CD14-positive monocyte (primary cell): ENCODE data around the gene ZFP1. TPM values are rescaled to one million over a fixed set of nuclear protein-coding genes. Genes with fewer than 3 reads are reported as not detected.

Source experiments
- DNase-seq, 3 donors: peaks; one replicate each; pipeline ENCODE4 v3.0.0-alpha.2; 2011 to 2022
- H2AFZ ChIP-seq: 2 replicates; pipeline ENCODE4 v1.6.0; 2012; ENCODE audit warnings: mild to moderate bottlenecking, low read depth, low read length, inconsistent platforms; ENCODE audit not compliant: insufficient read depth, poor library complexity, severe bottlenecking
- H3K27ac ChIP-seq, 2 donors: 1 replicate in 1 of 2; 2 replicates in 1 of 2; pipeline ENCODE4 v1.5.1; 2012 to 2013; ENCODE audit warnings: low read length in 2 of 2, control low read depth in 1 of 2, inconsistent platforms in 1 of 2, low read depth in 1 of 2, mild to moderate bottlenecking in 1 of 2
- H3K27me3 ChIP-seq, 2 donors: one replicate each; pipeline versions ENCODE4 v1.6.0 to v1.6.1; 2011 to 2013; ENCODE audit warnings: low read length in 2 of 2; ENCODE audit not compliant: control insufficient read depth in 2 of 2, insufficient read depth in 2 of 2
- H3K36me3 ChIP-seq, 2 donors: replicated peaks in 1 of 2; 1 replicate in 1 of 2; 2 replicates in 1 of 2; pipeline versions ENCODE4 v1.5.1 to v1.6.1; 2012 to 2013; ENCODE audit warnings: low read length in 2 of 2, control low read depth in 1 of 2, inconsistent platforms in 1 of 2, mild to moderate bottlenecking in 1 of 2; ENCODE audit not compliant: insufficient read depth in 2 of 2, control insufficient read depth in 1 of 2
- H3K4me1 ChIP-seq, 2 donors: 1 replicate in 1 of 2; 2 replicates in 1 of 2; pipeline versions ENCODE4 v1.5.1 to v1.6.1; 2012 to 2013; ENCODE audit warnings: low read length in 2 of 2, control low read depth in 1 of 2, inconsistent platforms in 1 of 2, mild to moderate bottlenecking in 1 of 2, moderate library complexity in 1 of 2; ENCODE audit not compliant: insufficient read depth in 2 of 2, control insufficient read depth in 1 of 2
- H3K4me2 ChIP-seq: replicated peaks from 2 replicates; pipeline ENCODE3; 2012; ENCODE audit warnings: low read length, moderate library complexity, mild to moderate bottlenecking; ENCODE audit not compliant: poor library complexity, severe bottlenecking; ENCODE audit errors: extremely low read depth
- H3K4me3 ChIP-seq, 3 experiments: fragments of 200-600 bp in 1 of 3; sonication (generic) in 1 of 3; replicated peaks in 1 of 3; 1 replicate in 2 of 3; 2 replicates in 1 of 3; pipeline ENCODE4 v1.5.1; 2011 to 2013; ENCODE audit warnings: low read length in 3 of 3, mild to moderate bottlenecking in 3 of 3, control low read depth in 2 of 3, low read depth in 2 of 3, inconsistent platforms in 1 of 3, moderate library complexity in 1 of 3
- H3K79me2 ChIP-seq: 2 replicates; pipeline ENCODE4 v1.6.0; 2012; ENCODE audit warnings: mild to moderate bottlenecking, control low read depth, inconsistent platforms, low read length, moderate library complexity; ENCODE audit not compliant: insufficient read depth
- H3K9ac ChIP-seq: 2 replicates; pipeline ENCODE4 v1.6.0; 2017; ENCODE audit warnings: low read length, mild to moderate bottlenecking; ENCODE audit not compliant: insufficient read depth, poor library complexity, severe bottlenecking
- H3K9me3 ChIP-seq, 2 donors: replicated peaks in 1 of 2; 1 replicate in 1 of 2; 2 replicates in 1 of 2; pipeline versions ENCODE4 v1.5.1 to v1.6.1; 2012 to 2013; ENCODE audit warnings: low read length in 2 of 2, control low read depth in 1 of 2; ENCODE audit not compliant: control insufficient read depth in 1 of 2, insufficient read depth in 1 of 2
- H4K20me1 ChIP-seq: 2 replicates; pipeline ENCODE4 v1.6.0; 2012; ENCODE audit warnings: mild to moderate bottlenecking, low read length, control low read depth, moderate library complexity; ENCODE audit not compliant: insufficient read depth
- H3K27ac Mint-ChIP-seq, 7 donors: one replicate each; pipeline ENCODE4 v1.8.0; 2020; ENCODE audit warnings: mild to moderate bottlenecking in 7 of 7, mixed read lengths in 7 of 7, moderate library complexity in 6 of 7, inconsistent platforms in 2 of 7
- H3K27me3 Mint-ChIP-seq, 3 donors: one replicate each; pipeline ENCODE4 v1.8.0; 2021 to 2022; ENCODE audit warnings: low read depth in 3 of 3, mild to moderate bottlenecking in 3 of 3, mixed read lengths in 3 of 3, moderate library complexity in 3 of 3, inconsistent platforms in 1 of 3
- H3K36me3 Mint-ChIP-seq, 2 donors: one replicate each; pipeline ENCODE4 v1.8.0; 2020; ENCODE audit warnings: mixed read lengths in 2 of 2, inconsistent platforms in 1 of 2, mild to moderate bottlenecking in 1 of 2
- H3K4me1 Mint-ChIP-seq: one replicate; pipeline ENCODE4 v1.8.0; 2020; ENCODE audit warnings: mild to moderate bottlenecking, mixed read lengths
- H3K4me3 Mint-ChIP-seq, 2 donors: one replicate each; pipeline ENCODE4 v1.8.0; 2020; ENCODE audit warnings: mild to moderate bottlenecking in 2 of 2, mixed read lengths in 2 of 2, moderate library complexity in 1 of 2
- H3K9me3 Mint-ChIP-seq, 7 donors: one replicate each; pipeline ENCODE4 v1.8.0; 2020 to 2022; ENCODE audit warnings: mixed read lengths in 7 of 7, mild to moderate bottlenecking in 6 of 7, moderate library complexity in 6 of 7, inconsistent platforms in 2 of 7
- WGBS: methylation state at CpG from one replicate; pipeline ENCODE4 v1.1.5; 2013; ENCODE audit warnings: missing lambda C conversion rate; ENCODE audit not compliant: insufficient coverage; 5-methylcytosine and 5-hydroxymethylcytosine counted together
- intact Hi-C, 2 donors: fragments of 100-400 bp; cut with micrococcal nuclease; formaldehyde crosslinking; loops; one replicate each; pipeline versions ENCODE4 v1.15.0 to v1.15.1; 2023
- polyA plus RNA-seq, 3 donors: library from polyadenylated mRNA; depleted of rRNA in 1 of 3; unstranded in 2 of 3; stranded (reverse) in 1 of 3; fragments of 300-500 nt in 2 of 3; fragments of >200 nt in 1 of 3; fragmentation: Illumina TruSeq in 2 of 3; gene quantifications; 1 replicate in 2 of 3; 2 replicates in 1 of 3; pipeline ENCODE4 v1.2.3, GENCODE V29; 2012 to 2021
- TF ChIP-seq, protein P1 (sequence below): fragments of 200-600 bp; IDR thresholded peaks from one replicate; pipeline ENCODE4 v1.8.0; 2022; ENCODE audit warnings: antibody characterized with exemption, mild to moderate bottlenecking

The ZFP1 gene
- polyA plus RNA-seq, 3 donors = 1.8 to 4.0 (median 3.4) TPM

- Histone ChIP-seq H3K4me2 (peak overlapping the region; percentile 17), H3K9ac (no peak overlapping the region), H4K20me1 (no peaks in the 10 kb centered on the region), H3K9me3 (no peaks in the 10 kb centered on the region), H2AFZ (peak overlapping the region; percentile 17), H3K27me3 (peaks cover 0 to 23% of the 10 kb centered on the region in 2 donors), H3K4me3 (no peak overlapping the region), H3K36me3 (no peaks in the 10 kb centered on the region), H3K4me1 (peaks cover 61 to 66% of the 10 kb centered on the region in 2 donors), H3K79me2 (no peaks in the 10 kb centered on the region), H3K27ac (no peak overlapping the region)
- Mint-ChIP-seq H3K36me3 (peaks cover 14 to 19% of the 10 kb centered on the region in 2 donors), H3K9me3 (peaks cover 0 to 6% (median 3%) of the 10 kb centered on the region in 7 donors), H3K27ac (no peak overlapping the region), H3K4me1 (peaks cover 62% of the 10 kb centered on the region), H3K27me3 (peaks cover 22 to 32% (median 30%) of the 10 kb centered on the region in 3 donors), H3K4me3 (peak overlapping the region in 1 of 2 donors; percentile 86)
- WGBS = 43% methylated on average over 13 of the region's 14 CpGs
- intact Hi-C loops = loop anchor here (5.0 kb wide), 2 partner anchors 51 to 116 kb away; partner anchors contain the start of gene ZNRF1 (in 1 of the 2)
- TF ChIP-seq, protein P1, sequence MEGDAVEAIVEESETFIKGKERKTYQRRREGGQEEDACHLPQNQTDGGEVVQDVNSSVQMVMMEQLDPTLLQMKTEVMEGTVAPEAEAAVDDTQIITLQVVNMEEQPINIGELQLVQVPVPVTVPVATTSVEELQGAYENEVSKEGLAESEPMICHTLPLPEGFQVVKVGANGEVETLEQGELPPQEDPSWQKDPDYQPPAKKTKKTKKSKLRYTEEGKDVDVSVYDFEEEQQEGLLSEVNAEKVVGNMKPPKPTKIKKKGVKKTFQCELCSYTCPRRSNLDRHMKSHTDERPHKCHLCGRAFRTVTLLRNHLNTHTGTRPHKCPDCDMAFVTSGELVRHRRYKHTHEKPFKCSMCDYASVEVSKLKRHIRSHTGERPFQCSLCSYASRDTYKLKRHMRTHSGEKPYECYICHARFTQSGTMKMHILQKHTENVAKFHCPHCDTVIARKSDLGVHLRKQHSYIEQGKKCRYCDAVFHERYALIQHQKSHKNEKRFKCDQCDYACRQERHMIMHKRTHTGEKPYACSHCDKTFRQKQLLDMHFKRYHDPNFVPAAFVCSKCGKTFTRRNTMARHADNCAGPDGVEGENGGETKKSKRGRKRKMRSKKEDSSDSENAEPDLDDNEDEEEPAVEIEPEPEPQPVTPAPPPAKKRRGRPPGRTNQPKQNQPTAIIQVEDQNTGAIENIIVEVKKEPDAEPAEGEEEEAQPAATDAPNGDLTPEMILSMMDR = no peak
- DNase-seq = no peak
These were observed 35.4 kb upstream of the ZFP1 start for GRCh38 chr16:75112734-75113491.

DNA sequence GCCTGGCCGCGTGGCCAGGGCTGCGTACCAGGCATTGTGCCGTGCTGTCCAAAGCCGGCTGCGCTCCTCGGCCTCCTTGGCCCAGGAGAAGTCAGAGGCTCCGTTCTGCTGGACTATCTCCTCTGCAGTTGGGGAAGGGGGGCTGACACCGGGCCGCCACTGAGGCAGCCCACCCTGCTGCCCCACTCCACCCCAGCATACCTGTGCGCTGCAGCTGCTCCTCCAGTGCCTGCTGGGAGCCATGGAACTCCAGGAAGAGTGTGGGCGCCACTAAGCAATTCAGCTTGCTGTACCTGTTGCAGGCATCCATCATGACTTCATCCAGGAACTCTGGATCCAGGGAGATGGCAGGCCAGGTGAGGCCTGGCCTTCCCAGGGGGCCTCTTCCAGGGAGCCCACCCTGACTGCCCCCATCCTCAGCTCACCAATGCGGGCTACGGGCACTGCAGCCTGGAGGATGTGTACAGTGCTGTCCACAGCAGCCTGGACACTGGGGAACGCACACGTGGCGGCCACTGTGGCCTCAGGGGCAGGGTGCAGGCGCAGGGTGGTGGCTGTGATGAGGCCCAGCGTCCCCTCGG is 34.7 kb upstream of the ZFP1 start:
- peaks cover 0 to 6% (median 3%) of the 10 kb centered on the region in 7 donors for H3K9me3 Mint-ChIP-seq
- H3K36me3 Mint-ChIP-seq = peaks cover 11 to 14% of the 10 kb centered on the region in 2 donors
- TF ChIP-seq, protein P1 = no peak
- intact Hi-C loops = loop anchor here (5.0 kb wide), 2 partner anchors 51 to 116 kb away; partner anchors contain the start of gene ZNRF1 (in 1 of the 2)
- Histone ChIP-seq H4K20me1 (no peaks in the 10 kb centered on the region), H3K27ac (no peak overlapping the region), H3K79me2 (no peaks in the 10 kb centered on the region), H3K36me3 (no peaks in the 10 kb centered on the region), H3K9me3 (no peaks in the 10 kb centered on the region), H3K4me3 (no peak overlapping the region), H2AFZ (no peak overlapping the region), H3K4me1 (peaks cover 54 to 59% of the 10 kb centered on the region in 2 donors), H3K4me2 (no peak overlapping the region), H3K9ac (no peak overlapping the region), H3K27me3 (peaks cover 0 to 23% of the 10 kb centered on the region in 2 donors)
- DNase-seq = no peak
- WGBS = 95% methylated on average over 17 of the region's 20 CpGs
- peaks cover 22 to 32% (median 30%) of the 10 kb centered on the region in 3 donors for H3K27me3 Mint-ChIP-seq
- H3K4me3 Mint-ChIP-seq = no peak overlapping the region
- no peak overlapping the region for H3K27ac Mint-ChIP-seq
- peaks cover 56% of the 10 kb centered on the region for H3K4me1 Mint-ChIP-seq
